A549 (cell line): ENCODE results near the gene CACNA1C. TPM values are rescaled to one million over a fixed set of nuclear protein-coding genes. Genes with fewer than 3 reads are reported as not detected.

ENCODE experiments used
- ATAC-seq, 2 experiments: fragments of 200-7000 bp in 1 of 2; fragments of >200 bp in 1 of 2; cut with Nextera tagmentation in 1 of 2; cut with Tn5 transposase in 1 of 2; 3 replicates each; pipeline versions ENCODE4 v1.8.0 to v1.9.1; 2018 to 2020; ENCODE audit warnings: mild to moderate bottlenecking in 1 of 2, moderate library complexity in 1 of 2
- CTCF ChIA-PET: fragments of 300-600 bp; sonication (Branson Sonifier 250); formaldehyde crosslinking; extraction: SDS; loops from one replicate; lab custom pipeline; 2021; ENCODE audit warnings: antibody characterized with exemption, inconsistent platforms; lab: Yijun Ruan, JAX
- POLR2A ChIA-PET: fragments of 350-600 bp; formaldehyde crosslinking; extraction: SDS; loops from one replicate; lab custom pipeline; 2021; ENCODE audit warnings: antibody characterized with exemption, inconsistent platforms; lab: Yijun Ruan, JAX
- DNase-seq, 2 experiments: peaks; one replicate each; pipeline versions ENCODE4 v3.0.0 to v3.0.0-alpha.2; 2011 to 2016; ENCODE audit warnings: low read depth in 1 of 2, low spot score in 1 of 2
- FAIRE-seq: peaks from 2 replicates; lab custom pipeline; 2011; peaks lifted over from hg19 to GRCh38; lab: Jason Lieb, UNC
- H3K27ac ChIP-seq, 2 experiments: fragments of >200 bp; sonication (Bioruptor Twin); formaldehyde crosslinking; 3 replicates each; pipeline ENCODE4 v1.5.1; 2016 to 2017
- H3K4me1 ChIP-seq: fragments of >200 bp; sonication (Bioruptor Twin); formaldehyde crosslinking; 3 replicates; pipeline ENCODE4 v1.6.1; 2016
- H3K4me2 ChIP-seq: fragments of >200 bp; sonication (Bioruptor Twin); formaldehyde crosslinking; 3 replicates; pipeline ENCODE4 v1.6.1; 2016
- H3K4me3 ChIP-seq: fragments of >200 bp; sonication (Bioruptor Twin); formaldehyde crosslinking; 3 replicates; pipeline ENCODE4 v1.5.1; 2016
- H3K9me3 ChIP-seq: fragments of >200 bp; sonication (Bioruptor Twin); formaldehyde crosslinking; 3 replicates; pipeline ENCODE4 v1.6.1; 2016
- BHLHE40 ChIP-seq: IDR thresholded peaks from 2 replicates; pipeline ENCODE4 v1.6.1; 2012; ENCODE audit warnings: low read depth, low read length, inconsistent platforms
- CEBPB ChIP-seq, 2 experiments: fragments of >200 bp in 1 of 2; sonication (Bioruptor Twin) in 1 of 2; formaldehyde crosslinking in 1 of 2; IDR thresholded peaks; 2 replicates each; pipeline ENCODE4 v1.6.1; 2012 to 2016
- CHD4 ChIP-seq: fragments of 200-600 bp; sonication (generic); IDR thresholded peaks from 2 replicates; pipeline ENCODE4 v1.6.1; 2016; ENCODE audit warnings: antibody characterized with exemption, mild to moderate bottlenecking, borderline replicate concordance
- CTCF ChIP-seq: fragments of >200 bp; sonication (Bioruptor Twin); formaldehyde crosslinking; IDR thresholded peaks from 3 replicates; pipeline ENCODE4 v1.5.1; 2016
- E2F6 ChIP-seq: IDR thresholded peaks from 2 replicates; pipeline ENCODE4 v1.6.1; 2012; ENCODE audit warnings: low read depth, borderline replicate concordance
- ESRRA ChIP-seq: fragments of 150-350 bp; IDR thresholded peaks from 2 replicates; pipeline ENCODE4 v1.6.1; 2014; ENCODE audit warnings: mild to moderate bottlenecking, low read length, borderline replicate concordance
- FOSB ChIP-seq: fragments of 250-450 bp; sonication (Bioruptor Pico); IDR thresholded peaks from 2 replicates; pipeline ENCODE4 v1.5.0; 2020; ENCODE audit warnings: mild to moderate bottlenecking, moderate library complexity
- FOXS1 ChIP-seq: fragments of 250-450 bp; sonication (Bioruptor Pico); IDR thresholded peaks from 2 replicates; pipeline ENCODE4 v1.5.0; 2020; ENCODE audit warnings: mild to moderate bottlenecking, moderate library complexity
- HOXA7 ChIP-seq: fragments of 250-450 bp; sonication (Bioruptor Pico); IDR thresholded peaks from 2 replicates; pipeline ENCODE4 v1.5.0; 2020; ENCODE audit warnings: mild to moderate bottlenecking, moderate library complexity
- JUN ChIP-seq, 2 experiments: fragments of >200 bp; sonication (Bioruptor Twin); formaldehyde crosslinking; IDR thresholded peaks; 2 replicates in 1 of 2; 3 replicates in 1 of 2; pipeline ENCODE4 v1.6.1; 2016 to 2017
- JUNB ChIP-seq: fragments of >200 bp; sonication (Bioruptor Twin); formaldehyde crosslinking; IDR thresholded peaks from 2 replicates; pipeline ENCODE4 v1.6.1; 2016
- KDM1A ChIP-seq: fragments of 200-600 bp; sonication (generic); IDR thresholded peaks from 2 replicates; pipeline ENCODE4 v1.6.1; 2016; ENCODE audit warnings: low read depth, mild to moderate bottlenecking
- KDM5A ChIP-seq: fragments of 200-600 bp; sonication (generic); IDR thresholded peaks from 2 replicates; pipeline ENCODE4 v1.6.1; 2016; ENCODE audit warnings: antibody characterized with exemption, mild to moderate bottlenecking
- MAZ ChIP-seq: fragments of 150-350 bp; IDR thresholded peaks from 2 replicates; pipeline ENCODE4 v1.6.1; 2014; ENCODE audit warnings: antibody characterized with exemption, low read depth, low read length, borderline replicate concordance
- MYC ChIP-seq: IDR thresholded peaks from 2 replicates; pipeline ENCODE4 v1.6.1; 2012; ENCODE audit warnings: mild to moderate bottlenecking, inconsistent platforms, low read length, improper control_type of control experiment, borderline replicate concordance
- RAD21 ChIP-seq, 2 experiments: fragments of >200 bp in 1 of 2; sonication (Bioruptor Twin) in 1 of 2; formaldehyde crosslinking in 1 of 2; IDR thresholded peaks in 1 of 2; conservative IDR thresholded peaks in 1 of 2; 2 replicates in 1 of 2; 3 replicates in 1 of 2; pipeline ENCODE4 v1.6.1; 2012 to 2018; ENCODE audit warnings: inconsistent platforms in 1 of 2
- RCOR1 ChIP-seq: fragments of 150-350 bp; IDR thresholded peaks from 2 replicates; pipeline ENCODE4 v1.6.1; 2014; ENCODE audit warnings: antibody characterized with exemption, low read length, low read depth
- RFX5 ChIP-seq: fragments of 450-650 bp; IDR thresholded peaks from 2 replicates; pipeline ENCODE4 v1.7.1; 2014; ENCODE audit warnings: antibody characterized with exemption, mild to moderate bottlenecking, moderate library complexity
- TFCP2L1 ChIP-seq: fragments of 250-450 bp; sonication (Bioruptor Pico); IDR thresholded peaks from 2 replicates; pipeline ENCODE4 v1.5.0; 2021; ENCODE audit warnings: mild to moderate bottlenecking
- TP53 ChIP-seq: fragments of 250-450 bp; sonication (Bioruptor Pico); IDR thresholded peaks from 2 replicates; pipeline ENCODE4 v1.5.0; 2021; ENCODE audit warnings: mild to moderate bottlenecking, moderate library complexity
- ZNF302 ChIP-seq: fragments of 250-450 bp; sonication (Bioruptor Pico); IDR thresholded peaks from 2 replicates; pipeline ENCODE4 v1.9.0; 2021; ENCODE audit warnings: inconsistent platforms, mild to moderate bottlenecking, moderate library complexity
- WGBS: methylation state at CpG from one replicate; pipeline ENCODE4 v1.1.6; 2017; ENCODE audit errors: missing lambda C conversion rate; 5-methylcytosine and 5-hydroxymethylcytosine counted together
- polyA plus RNA-seq, 4 experiments: library from polyadenylated mRNA; depleted of rRNA in 3 of 4; stranded (reverse); fragments of >200 nt; fragmentation: RNase III in 1 of 4; extraction: RNeasy Plus Mini Kit Qiagen cat#74134 plus additional on column Dnase treatment in 1 of 4; gene quantifications; 2 replicates in 3 of 4; 3 replicates in 1 of 4; pipeline ENCODE4 v1.2.3, GENCODE V29; 2011 to 2017
- TF ChIP-seq, protein P1 (sequence below): fragments of 250-450 bp; sonication (Bioruptor Pico); IDR thresholded peaks from 2 replicates; pipeline ENCODE4 v1.5.0; 2021; ENCODE audit warnings: mild to moderate bottlenecking, moderate library complexity, borderline replicate concordance

CACNA1C gene
- polyA plus RNA-seq, 2 of the 4 experiments (the other 2 are of a cell fraction), result not detected

DNA sequence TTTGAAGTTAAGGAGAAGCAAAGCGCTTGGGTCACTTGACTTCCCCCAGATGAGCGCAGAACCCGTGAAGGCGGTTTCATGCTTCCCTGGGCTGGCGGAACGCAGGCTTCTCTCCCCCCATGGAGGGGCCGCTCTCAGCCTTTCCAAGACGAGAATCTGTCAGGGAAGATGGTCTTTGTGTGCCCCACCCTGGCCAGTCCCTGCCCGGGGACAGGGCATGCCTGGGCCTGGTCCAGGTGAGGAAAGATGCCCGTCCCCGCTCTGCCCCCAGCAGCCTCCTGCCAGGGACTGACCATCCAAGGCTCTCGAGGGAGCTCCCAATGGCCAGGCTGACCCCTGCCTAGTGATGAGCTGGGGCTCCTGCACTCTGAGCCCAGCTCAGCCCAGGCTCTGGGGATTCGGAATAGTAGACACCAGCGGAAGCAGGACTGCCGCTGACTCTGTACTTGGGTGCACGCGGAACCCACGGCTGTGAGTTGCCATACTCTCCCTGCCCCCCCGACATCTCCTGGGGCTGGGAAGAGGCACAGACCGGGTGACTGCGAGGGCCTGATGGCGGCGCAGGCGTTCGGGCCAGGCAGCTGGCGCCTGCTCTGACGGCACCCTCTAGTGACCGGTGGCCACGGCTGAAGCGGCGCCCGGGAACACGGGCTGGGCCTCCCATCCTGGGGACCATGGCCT, 599.8 kb downstream of the CACNA1C start:
- ATAC-seq, result peak; percentile 59 to 82; a peak in 4 of 6 replicates
- TF ChIP-seq KDM5A (no peak), JUN (IDR thresholded peaks at IDR 0.05) (no peak), CHD4 (no peak), MAZ (no peak), HOXA7 (CRISPR knock-in tag) (no peak), CTCF (peak; percentile 27; the same call in 1 of the 3 replicates), RAD21 (conservative IDR thresholded peaks at IDR 0.05 in 1 of 2, IDR thresholded peaks at IDR 0.05 in 1 of 2) (peak; percentile 45 to 51), TP53 (no peak), RFX5 (no peak), FOSB (CRISPR knock-in tag) (no peak), RCOR1 (no peak), ZNF302 (no peak)
- TF ChIP-seq, protein P1, sequence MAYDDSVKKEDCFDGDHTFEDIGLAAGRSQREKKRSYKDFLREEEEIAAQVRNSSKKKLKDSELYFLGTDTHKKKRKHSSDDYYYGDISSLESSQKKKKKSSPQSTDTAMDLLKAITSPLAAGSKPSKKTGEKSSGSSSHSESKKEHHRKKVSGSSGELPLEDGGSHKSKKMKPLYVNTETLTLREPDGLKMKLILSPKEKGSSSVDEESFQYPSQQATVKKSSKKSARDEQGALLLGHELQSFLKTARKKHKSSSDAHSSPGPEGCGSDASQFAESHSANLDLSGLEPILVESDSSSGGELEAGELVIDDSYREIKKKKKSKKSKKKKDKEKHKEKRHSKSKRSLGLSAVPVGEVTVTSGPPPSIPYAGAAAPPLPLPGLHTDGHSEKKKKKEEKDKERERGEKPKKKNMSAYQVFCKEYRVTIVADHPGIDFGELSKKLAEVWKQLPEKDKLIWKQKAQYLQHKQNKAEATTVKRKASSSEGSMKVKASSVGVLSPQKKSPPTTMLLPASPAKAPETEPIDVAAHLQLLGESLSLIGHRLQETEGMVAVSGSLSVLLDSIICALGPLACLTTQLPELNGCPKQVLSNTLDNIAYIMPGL (CRISPR knock-in tag), result no peak
- Histone ChIP-seq H3K4me3 (no peak overlapping the region), H3K27ac (no peak overlapping the region), H3K9me3 (0 out of 3 replicates have a peak, but pooled peaks cover 3% of the 10 kb centered on the region), H3K4me1 (no peaks in the 10 kb centered on the region), H3K4me2 (no peak overlapping the region)
- DNase-seq, result peak in 1 of 2 experiments; percentile 20
- ChIA-PET CTCF (interaction anchor here (0.6 to 3.6 kb wide), 8 partner anchors 10 to 72 kb away, joined by 3 to 19 read pairs (median 4); no protein-coding TSS in a partner anchor), POLR2A (no interaction called here)
- FAIRE-seq, result no peak
- 58% methylated on average over 19 of the region's 33 CpGs for WGBS

GRCh38 chr12:2653461-2653965, 600.7 kb downstream of the CACNA1C start:
- 59% methylated on average over 22 of the region's 22 CpGs for WGBS
- POLR2A ChIA-PET, result no interaction called here

GRCh38 chr12:2654311-2654710, 601.5 kb downstream of the CACNA1C start:
- ATAC-seq, result no peak
- H3K4me3 ChIP-seq, result no peak overlapping the region
- no peaks in the 10 kb centered on the region for H3K4me1 ChIP-seq
- no peak overlapping the region for H3K27ac ChIP-seq
- WGBS, result 65% methylated on average over 8 of the region's 8 CpGs
- ChIA-PET POLR2A (no interaction called here), CTCF (interaction anchor here (0.8 to 1.5 kb wide), 3 partner anchors 14 to 24 kb away, joined by 3 to 4 read pairs (median 3); no protein-coding TSS in a partner anchor)
- H3K4me2 ChIP-seq, result no peak overlapping the region
- TF ChIP-seq E2F6 (no peak), MYC (no peak), CEBPB (IDR thresholded peaks at IDR 0.05) (no peak), MAZ (no peak), BHLHE40 (no peak), HOXA7 (CRISPR knock-in tag) (no peak), ESRRA (no peak), TP53 (no peak)
- no peak for FAIRE-seq
- H3K9me3 ChIP-seq, result 0 out of 3 replicates have a peak, but pooled peaks cover 3% of the 10 kb centered on the region
- no peak for DNase-seq

More at GRCh38 chr12:2653461-2653965, 600.7 kb downstream of the CACNA1C start:
- ATAC-seq (no peak), DNase-seq (no peak), FAIRE-seq (no peak)
- Histone ChIP-seq H3K4me3 (no peak overlapping the region), H3K27ac (no peak overlapping the region), H3K4me2 (no peak overlapping the region), H3K4me1 (no peaks in the 10 kb centered on the region), H3K9me3 (0 out of 3 replicates have a peak, but pooled peaks cover 3% of the 10 kb centered on the region)
- TF ChIP-seq KDM1A, result no peak
- TF ChIP-seq TFCP2L1, result no peak
- TF ChIP-seq JUNB, result no peak
- TF ChIP-seq FOXS1 (CRISPR knock-in tag), result no peak
- TF ChIP-seq E2F6, result no peak
- CTCF ChIA-PET, result interaction anchor here (1.0 to 3.6 kb wide), 7 partner anchors 11 to 73 kb away, joined by 3 to 19 read pairs (median 4); no protein-coding TSS in a partner anchor
